Neural crest cell (in vitro differentiated cells): ENCODE measurements around the gene ODC1. TPM values are rescaled to one million over a fixed set of nuclear protein-coding genes. Genes with fewer than 3 reads are reported as not detected.

ENCODE experiments used
- DNase-seq: peaks from one replicate; pipeline ENCODE4 v3.0.0; 2021; ENCODE audit warnings: low read depth, mixed read lengths, low spot score
- H3K27ac Mint-ChIP-seq: one replicate; pipeline ENCODE4 v1.8.0; 2021; ENCODE audit warnings: mild to moderate bottlenecking, mixed read lengths; ENCODE audit not compliant: unreplicated experiment
- H3K27me3 Mint-ChIP-seq: 2 replicates; pipeline ENCODE4 v1.8.0; 2021; ENCODE audit warnings: low read depth, mild to moderate bottlenecking, mixed read lengths
- H3K36me3 Mint-ChIP-seq: 2 replicates; pipeline ENCODE4 v1.8.0; 2021; ENCODE audit warnings: low read depth, mild to moderate bottlenecking, mixed read lengths
- H3K4me1 Mint-ChIP-seq: 2 replicates; pipeline ENCODE4 v1.8.0; 2021; ENCODE audit warnings: mixed read lengths
- H3K4me3 Mint-ChIP-seq: one replicate; pipeline ENCODE4 v1.8.0; 2021; ENCODE audit warnings: mild to moderate bottlenecking, mixed read lengths
- H3K9me3 Mint-ChIP-seq: 2 replicates; pipeline ENCODE4 v1.8.0; 2021; ENCODE audit warnings: mixed read lengths
- total RNA-seq: library from RNA; stranded (reverse); gene quantifications from 2 replicates; pipeline ENCODE4 v1.2.1, GENCODE V29; 2021
- TF ChIP-seq, protein P1 (sequence below): fragments of 200-600 bp; sonication (generic); conservative IDR thresholded peaks from 2 replicates; pipeline ENCODE4 v1.5.0; 2021; ENCODE audit warnings: antibody characterized with exemption, mild to moderate bottlenecking

The ODC1 gene
- total RNA-seq, 1 donor from 2014 or later, result 290 TPM

- no peak overlapping the region for H3K4me3 Mint-ChIP-seq
- no peak for DNase-seq
- no peak overlapping the region for H3K27ac Mint-ChIP-seq
- H3K27me3 Mint-ChIP-seq, result peaks cover 8% of the 10 kb centered on the region
- H3K9me3 Mint-ChIP-seq, result no peaks in the 10 kb centered on the region
- peaks cover 12% of the 10 kb centered on the region for H3K4me1 Mint-ChIP-seq
- TF ChIP-seq, protein P1, sequence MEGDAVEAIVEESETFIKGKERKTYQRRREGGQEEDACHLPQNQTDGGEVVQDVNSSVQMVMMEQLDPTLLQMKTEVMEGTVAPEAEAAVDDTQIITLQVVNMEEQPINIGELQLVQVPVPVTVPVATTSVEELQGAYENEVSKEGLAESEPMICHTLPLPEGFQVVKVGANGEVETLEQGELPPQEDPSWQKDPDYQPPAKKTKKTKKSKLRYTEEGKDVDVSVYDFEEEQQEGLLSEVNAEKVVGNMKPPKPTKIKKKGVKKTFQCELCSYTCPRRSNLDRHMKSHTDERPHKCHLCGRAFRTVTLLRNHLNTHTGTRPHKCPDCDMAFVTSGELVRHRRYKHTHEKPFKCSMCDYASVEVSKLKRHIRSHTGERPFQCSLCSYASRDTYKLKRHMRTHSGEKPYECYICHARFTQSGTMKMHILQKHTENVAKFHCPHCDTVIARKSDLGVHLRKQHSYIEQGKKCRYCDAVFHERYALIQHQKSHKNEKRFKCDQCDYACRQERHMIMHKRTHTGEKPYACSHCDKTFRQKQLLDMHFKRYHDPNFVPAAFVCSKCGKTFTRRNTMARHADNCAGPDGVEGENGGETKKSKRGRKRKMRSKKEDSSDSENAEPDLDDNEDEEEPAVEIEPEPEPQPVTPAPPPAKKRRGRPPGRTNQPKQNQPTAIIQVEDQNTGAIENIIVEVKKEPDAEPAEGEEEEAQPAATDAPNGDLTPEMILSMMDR, result no peak
- H3K36me3 Mint-ChIP-seq, result no peaks in the 10 kb centered on the region
Observed at GRCh38 chr2:10433947-10434885, 13.9 kb downstream of the ODC1 start.

DNA sequence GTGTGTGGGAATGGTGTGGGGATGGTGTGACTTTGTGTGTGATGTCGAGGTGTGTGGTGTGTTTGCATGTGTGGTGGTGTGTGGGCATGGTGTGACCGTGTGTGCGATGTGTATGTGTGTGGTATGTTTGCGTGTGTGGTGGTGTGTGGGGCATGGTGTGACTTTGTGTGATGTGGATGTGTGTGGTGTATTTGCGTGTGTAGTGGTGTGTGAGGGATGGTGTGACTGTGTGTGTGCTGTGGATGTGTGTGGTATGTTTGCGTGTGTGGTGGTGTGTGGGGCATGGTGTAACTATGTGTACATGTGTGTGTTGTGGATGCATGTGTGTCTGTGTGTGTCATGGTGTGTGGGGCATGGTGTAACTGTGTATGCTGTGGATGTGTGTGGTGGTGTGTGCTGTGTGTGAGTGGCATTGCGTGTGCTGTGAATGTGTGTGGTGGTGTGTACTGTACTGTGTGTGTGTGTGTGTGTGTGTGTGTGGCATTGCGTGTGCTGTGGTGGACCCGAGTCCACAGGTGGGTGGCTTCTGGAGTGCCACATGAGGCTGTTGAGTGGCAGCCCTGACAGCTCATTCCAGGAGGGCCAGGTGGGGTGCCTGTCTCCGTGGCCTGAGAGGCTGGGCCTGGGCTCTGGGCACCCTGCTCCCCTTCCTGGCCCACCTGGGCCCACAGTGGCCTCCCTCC lies 14.7 kb downstream of the ODC1 start:
- Mint-ChIP-seq H3K27me3 (peaks cover 8% of the 10 kb centered on the region), H3K36me3 (no peaks in the 10 kb centered on the region), H3K4me1 (peaks cover 12% of the 10 kb centered on the region), H3K27ac (peak overlapping the region; percentile 51), H3K9me3 (no peaks in the 10 kb centered on the region), H3K4me3 (no peak overlapping the region)
- TF ChIP-seq, protein P1, result no peak
- DNase-seq, result no peak

GRCh38 chr2:10432311-10433181 lies 15.6 kb downstream of the ODC1 start:
- no peak for DNase-seq
- peaks cover 15% of the 10 kb centered on the region for H3K4me1 Mint-ChIP-seq
- H3K27ac Mint-ChIP-seq, result no peak overlapping the region
- no peaks in the 10 kb centered on the region for H3K36me3 Mint-ChIP-seq
- H3K27me3 Mint-ChIP-seq, result peaks cover 8% of the 10 kb centered on the region
- H3K4me3 Mint-ChIP-seq, result no peak overlapping the region
- H3K9me3 Mint-ChIP-seq, result no peaks in the 10 kb centered on the region
- TF ChIP-seq, protein P1, result no peak

DNA sequence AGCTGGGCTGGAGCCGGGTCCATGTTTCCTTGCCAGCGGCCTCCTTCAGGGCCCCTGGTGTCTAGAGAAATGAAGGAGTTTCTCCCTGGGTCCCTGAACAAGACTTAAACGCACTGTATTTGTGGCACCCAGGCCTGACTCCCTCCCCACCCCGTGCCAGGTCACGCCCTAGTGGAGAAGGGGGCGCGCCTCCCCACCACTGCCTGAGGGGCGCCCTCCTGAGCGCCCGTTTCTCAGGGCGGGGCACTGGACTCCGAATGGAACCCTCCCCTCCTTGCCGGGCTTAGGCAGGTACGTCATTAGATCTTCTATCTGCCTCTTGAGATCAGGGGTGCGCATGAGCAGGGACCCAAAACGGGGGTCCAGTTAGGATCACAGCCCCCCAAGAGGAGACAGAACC lies 16.3 kb downstream of the ODC1 start:
- no peaks in the 10 kb centered on the region for H3K36me3 Mint-ChIP-seq
- no peak overlapping the region for H3K27ac Mint-ChIP-seq
- H3K9me3 Mint-ChIP-seq, result no peaks in the 10 kb centered on the region
- no peak for DNase-seq
- peaks cover 8% of the 10 kb centered on the region for H3K27me3 Mint-ChIP-seq
- peaks cover 22% of the 10 kb centered on the region for H3K4me1 Mint-ChIP-seq
- TF ChIP-seq, protein P1, result no peak
- H3K4me3 Mint-ChIP-seq, result no peak overlapping the region
